Measurements from ENCODE around the gene PLCG2.
"Not testable (repeated sequence)": the region's sequence is repeated elsewhere in the genome, so short reads cannot be mapped to it uniquely, and the experiment has no call there.

Gene PLCG2

DNA sequence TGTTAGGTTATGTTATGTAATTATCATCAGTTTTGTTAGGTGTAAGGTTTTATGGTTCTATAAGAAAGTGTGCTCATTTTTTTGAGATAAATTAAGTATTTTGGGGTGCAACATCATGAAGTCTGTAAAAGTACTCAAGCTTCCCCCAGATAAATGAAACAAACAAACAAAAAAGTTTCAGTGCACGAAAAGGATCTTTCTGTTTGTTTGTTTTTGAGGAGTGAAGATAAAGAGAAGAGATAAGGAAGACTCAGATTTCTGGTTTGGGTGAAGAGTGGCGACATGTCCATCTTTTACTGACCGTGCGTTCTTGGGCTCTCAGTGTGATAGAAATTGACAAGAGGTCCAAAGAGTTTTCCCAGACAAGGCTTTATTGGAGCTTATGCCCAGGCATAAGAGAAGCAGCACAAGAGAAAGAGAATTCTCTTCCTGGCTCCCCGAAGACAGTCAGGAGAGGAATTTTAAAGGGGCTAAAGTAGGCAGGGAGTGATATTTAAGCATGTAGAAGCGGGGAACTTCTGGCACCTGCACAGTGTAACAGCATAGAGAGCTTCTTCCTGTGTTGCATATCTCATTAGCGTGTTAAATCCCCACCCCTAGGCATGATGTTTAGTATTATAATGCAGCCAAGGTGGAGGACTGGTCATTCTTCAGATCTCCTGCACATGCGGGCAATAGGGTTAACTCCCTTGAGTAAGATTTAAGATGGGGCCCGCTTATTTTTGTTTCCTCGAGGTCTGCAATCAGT lies 71.3 kb downstream of the PLCG2 start:
- DNase-seq = no peak

DNA sequence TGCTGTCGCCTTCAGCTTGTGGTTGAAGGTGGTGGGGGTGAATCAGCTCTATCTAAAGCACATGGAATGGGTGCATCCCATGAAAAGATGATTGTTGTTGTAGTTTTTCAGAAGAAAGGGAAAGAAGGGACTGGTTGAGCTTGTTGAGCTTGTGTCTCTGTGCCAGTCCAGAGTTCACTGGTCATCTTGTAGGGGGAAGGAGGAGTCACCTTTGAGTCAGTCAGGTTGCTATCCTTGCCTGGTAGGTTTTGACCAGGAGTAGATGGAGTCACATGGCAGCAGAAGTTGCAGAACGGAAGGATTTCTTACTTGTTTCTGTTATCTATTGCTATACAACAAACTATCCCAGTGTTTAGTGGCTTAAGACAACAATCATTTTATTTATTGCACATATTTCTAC lies 73.3 kb downstream of the PLCG2 start:
- no peak for DNase-seq

GRCh38 chr16:81855552-81856153 lies 76.6 kb downstream of the PLCG2 start:
- no peak for DNase-seq

DNA sequence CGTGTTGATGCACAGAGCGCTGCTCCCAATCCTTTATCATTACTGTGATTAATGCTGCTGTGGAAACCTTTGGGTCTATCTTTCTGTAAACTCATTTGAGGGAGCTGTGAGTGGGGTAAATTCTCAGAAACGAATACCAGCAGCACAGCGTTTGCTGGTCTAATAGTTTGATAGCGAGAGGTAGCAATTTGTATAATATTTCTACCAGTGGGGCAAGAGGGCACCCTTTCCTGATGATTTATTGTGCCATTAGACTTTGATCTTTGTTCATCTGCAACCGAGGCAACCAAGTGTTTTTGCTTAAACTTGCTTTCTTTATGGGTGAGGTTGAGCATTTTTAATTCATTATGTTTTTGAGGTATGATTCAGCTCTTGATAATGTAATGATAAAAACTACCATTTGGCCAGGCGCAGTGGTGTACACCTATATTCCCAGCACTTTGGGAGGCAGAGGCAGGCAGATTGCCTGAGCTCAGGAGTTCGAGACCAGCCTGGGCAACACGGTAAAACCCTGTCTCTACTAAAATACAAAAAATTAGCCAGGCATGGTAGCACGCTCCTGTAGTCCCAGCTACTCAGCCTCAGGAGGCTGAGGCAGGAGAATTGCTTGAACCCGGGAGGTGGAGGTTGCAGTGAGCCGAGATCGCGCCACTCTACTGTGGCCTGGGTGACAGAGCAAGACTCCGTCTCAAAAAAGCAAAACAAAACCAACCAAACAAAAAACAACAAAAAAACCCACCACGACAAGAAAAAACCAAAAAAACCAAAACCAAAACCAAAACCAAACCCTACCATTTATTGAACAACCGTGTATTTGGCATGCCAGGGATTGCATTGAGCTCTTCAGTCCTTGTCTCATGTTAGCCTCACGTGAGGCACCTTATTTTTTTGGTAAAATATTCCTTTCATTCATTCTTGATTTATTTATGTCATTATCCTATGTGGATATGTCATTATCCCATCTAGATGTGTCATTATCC lies 81.5 kb downstream of the PLCG2 start:
- no peak for DNase-seq

GRCh38 chr16:81861503-81861902 lies 82.4 kb downstream of the PLCG2 start:
- no peak for DNase-seq

GRCh38 chr16:81861915-81862314 lies 82.8 kb downstream of the PLCG2 start:
- DNase-seq = no peak

GRCh38 chr16:81863630-81864352 lies 84.7 kb downstream of the PLCG2 start:
- no peak for DNase-seq

DNA sequence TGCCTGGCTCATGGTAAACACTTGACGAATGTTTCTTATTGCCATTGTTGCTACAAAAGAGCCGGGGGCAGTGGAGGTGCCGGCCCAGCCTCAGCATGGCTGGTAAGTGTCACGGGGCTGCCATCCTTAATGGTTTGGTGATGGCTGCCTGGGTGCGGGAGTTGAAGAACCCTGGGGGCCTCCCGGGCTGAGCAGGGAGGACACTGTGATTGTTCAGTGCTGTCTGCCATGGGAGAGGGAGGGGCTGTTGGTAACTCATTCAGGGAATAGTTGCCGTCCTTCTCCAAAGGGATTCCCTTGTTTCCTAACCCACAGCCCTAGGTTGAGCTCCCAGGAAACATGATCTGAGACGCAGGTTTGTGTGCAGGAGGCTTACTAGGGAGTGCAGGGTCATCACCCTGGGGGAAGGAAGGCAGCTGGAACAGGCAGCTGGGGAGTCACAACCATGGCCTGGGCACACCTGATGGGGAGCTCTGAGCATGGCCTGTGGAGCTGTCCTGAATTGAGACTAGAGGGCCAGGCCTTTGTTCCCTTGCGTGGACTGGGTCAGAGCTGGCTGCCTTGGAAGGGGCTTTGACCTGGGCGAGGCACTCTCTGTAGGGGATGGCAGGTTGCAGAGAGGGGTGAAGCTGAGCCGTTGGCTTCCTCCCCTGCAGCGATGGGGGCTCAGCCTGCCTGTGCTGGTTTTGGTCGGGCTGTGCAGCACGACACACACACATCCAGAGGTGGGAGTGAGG lies 85.7 kb downstream of the PLCG2 start:
- no peak for DNase-seq

GRCh38 chr16:81866820-81867440 lies 87.8 kb downstream of the PLCG2 start:
- DNase-seq = no peak

- no peak for DNase-seq
Measured at GRCh38 chr16:81868057-81868748, 89.1 kb downstream of the PLCG2 start.

DNA sequence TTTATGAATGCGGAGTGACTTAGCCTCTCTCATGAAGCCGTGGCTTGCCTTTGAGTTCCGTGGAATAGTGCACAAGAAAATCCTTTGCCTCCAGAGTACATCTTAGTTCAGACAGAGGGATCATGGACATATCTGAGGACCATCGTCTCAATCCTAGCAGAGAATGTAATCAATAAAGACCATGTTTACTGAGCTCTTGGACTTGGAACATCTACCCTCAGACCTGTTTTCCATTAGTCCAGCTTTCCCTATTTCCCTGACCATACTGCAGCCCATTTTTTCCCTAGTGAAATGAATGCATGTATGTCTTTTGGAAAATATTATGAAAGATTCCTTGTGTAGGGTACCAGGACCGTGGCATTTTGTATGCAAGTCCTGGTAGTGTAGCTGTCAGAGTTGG lies 90.2 kb downstream of the PLCG2 start:
- no peak for DNase-seq

- no peak for DNase-seq
Measured at GRCh38 chr16:81873206-81873605, 94.1 kb downstream of the PLCG2 start.

DNA sequence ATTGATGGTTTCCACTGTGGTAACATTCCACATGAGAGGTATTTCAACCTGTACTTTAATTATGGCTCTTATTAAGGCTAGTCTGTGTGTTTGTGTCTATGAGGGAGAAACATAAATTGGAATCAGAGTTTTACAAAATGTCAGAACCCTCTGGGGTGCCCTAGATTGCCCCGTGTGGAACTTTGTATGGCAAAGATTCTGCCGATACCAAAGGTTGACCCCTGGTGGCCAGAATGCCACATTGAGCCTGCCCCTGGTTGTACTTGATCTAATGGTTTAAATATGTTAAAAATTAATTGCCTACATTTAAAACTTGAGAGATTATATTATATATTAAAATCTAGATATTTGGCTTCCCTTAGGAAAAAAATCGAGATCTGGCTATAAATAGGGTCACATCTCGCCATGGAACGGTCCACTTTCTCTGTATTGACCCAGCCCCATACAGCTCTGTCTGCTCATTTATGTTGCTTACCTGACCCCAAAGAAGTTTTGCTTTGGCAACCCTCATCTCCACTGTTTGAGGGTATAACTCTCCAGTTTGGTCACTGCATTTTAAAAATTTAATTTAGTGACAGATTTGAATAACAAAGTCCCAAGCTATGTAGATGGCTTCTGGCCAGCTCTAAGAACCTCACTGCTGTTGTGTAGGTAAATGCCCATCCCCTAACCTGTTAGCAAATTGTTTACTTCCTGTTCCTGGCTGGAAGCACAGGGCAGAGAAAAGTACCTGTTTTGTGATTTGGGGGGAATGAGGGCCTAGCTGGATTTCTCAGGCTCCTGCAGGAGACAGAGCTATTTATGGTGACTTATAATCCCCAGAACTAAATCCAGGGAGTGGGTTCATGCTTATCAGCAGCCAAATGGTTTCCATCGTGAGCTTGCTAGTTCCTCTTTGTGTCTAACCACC lies 95.0 kb downstream of the PLCG2 start:
- no peak for DNase-seq

GRCh38 chr16:81875461-81875860 lies 96.4 kb downstream of the PLCG2 start:
- DNase-seq = no peak

DNA sequence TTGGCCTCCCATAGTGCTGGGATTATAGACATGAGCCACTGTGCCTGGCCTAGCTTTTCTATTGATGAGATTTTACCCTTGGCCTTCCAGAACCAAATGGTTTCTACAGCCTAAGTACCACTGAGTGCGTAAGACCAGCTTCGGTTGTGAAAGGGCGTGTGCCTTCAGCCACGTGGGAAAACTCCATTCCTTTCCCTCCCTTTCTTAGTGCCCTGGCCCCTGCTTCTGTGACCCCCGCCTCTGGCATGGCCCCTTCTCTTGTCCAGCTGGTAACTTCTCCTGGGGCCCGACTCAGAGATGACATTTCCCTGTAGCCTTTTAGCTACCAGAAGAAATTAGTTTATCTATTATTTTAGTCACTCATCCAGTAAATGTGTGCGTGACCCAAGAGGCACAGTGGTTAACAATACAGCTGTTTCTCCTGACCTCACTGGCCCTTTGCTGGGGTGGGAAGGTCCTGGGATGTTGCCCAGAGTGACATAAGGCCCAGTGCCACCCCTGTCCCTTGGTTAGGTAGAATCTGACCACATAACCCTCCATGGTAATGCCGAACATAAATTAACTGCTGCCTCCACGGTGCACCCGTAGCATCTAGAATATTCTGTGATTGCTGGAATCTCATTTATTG lies 97.3 kb downstream of the PLCG2 start:
- no peak for DNase-seq

DNA sequence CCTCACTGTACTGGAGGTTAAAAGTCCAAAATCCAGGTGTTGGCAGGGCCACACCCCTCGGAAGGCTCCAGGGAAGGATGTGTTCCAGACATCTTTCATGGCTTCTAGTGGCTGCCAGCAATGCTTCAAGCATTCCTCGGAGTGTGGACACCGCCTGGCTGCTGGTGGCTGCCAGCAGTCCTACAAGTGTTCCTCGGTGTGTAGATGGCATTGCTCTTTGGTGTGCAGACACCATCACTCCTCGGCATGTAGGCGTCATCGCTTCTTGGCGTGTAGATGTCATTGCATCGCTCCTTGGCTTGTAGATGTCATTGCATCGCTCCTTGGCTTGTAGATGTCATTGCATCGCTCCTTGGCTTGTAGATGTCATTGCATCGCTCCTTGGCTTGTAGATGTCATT lies 98.4 kb downstream of the PLCG2 start:
- DNase-seq = not testable (repeated sequence)

DNA sequence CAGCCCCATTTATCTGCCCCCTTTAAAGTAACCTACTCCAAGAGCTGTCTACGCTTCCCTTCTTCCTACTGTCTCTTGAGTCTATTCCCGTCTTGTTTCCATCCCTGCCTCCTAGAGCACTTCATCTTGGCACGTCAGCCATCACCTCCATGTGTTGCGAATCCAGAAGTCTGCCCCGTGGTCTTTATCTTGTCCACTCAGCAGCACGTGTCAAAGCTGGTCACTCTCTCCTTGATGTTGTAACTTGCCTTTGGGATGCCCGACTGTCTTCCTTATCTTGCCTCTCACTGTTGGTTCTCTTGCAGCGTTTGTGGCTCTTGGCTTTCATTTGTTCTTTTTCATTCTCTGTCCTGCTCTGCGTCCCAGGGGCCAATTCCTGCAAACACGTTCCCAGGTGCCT lies 99.4 kb downstream of the PLCG2 start:
- DNase-seq = no peak

DNA sequence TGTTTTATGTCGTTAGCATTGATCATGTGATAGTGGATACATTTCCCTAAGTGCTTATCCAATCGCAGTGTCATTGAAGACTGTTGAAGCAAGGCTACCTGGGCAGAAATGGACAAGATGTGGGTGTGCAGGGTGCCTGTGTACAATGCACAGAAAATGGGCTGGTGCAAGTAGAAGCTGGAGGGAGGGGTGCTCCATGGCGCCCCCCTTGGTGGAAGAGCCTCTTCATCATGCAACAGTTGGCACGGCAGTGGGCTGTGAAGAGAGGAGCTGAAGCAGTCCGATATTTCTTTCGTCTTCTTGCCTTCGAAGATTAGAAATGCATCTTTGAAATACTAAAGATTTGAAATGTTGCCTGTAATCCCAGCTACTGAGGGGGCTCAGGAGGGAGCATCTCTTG lies 100.5 kb downstream of the PLCG2 start:
- no peak for DNase-seq

DNA sequence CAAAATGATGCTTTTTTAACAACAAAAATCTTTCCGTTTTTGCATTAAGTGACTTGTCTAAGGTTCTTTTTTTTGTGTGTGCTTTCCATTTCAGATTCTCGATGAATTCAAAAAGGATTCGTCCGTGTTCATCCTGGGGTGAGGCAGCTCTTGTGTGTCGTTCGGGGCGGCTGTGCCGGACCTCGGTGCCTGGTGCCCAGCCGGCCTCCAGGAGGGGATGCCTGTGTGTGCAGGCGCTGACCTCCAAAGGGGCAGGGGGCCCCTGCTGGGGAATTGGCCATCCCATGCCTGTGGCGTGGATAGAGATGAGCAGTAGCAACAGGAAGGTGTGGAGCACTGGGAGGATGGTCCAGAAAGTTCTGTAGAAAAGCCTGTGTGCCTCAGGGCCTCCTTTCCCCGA lies 101.7 kb downstream of the PLCG2 start:
- DNase-seq = no peak

DNA sequence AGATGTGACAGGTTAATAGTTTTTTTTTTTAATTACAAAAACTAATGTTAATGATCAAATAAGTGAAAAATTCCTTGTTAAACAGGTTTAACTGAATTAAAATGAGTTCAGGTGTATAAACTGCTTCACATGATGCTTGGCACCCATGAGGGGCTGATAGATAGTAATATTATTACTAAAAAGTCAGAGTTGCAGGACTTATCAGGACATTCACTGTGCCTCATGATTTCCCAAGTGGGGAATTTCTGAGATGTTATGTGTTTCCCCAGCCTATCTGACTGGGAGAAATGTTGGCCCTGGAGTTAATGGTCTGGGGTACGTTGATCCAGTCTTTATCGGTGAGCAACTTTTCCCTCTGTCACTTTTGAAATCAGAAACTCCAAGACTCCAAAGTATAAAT lies 102.1 kb downstream of the PLCG2 start:
- DNase-seq = no peak

Measured in GDM1 (cell line).